ENCODE measurements around the gene NPLOC4. TPM values are rescaled to one million over a fixed set of nuclear protein-coding genes. Genes with fewer than 3 reads are reported as not detected.

NPLOC4 gene
- total and polyA plus RNA-seq, 2 of the 13 experiments (the other 11 are each of a cell fraction or from before 2014, with no cell fraction given) = 57.0 to 97.0 TPM

- TF ChIP-seq ZNF124 (CRISPR knock-in tag; IDR thresholded peaks at IDR 0.05) (0 out of 2 replicates have a peak, but pooled peaks have one; percentile 26), ZFAT (CRISPR knock-in tag; conservative IDR thresholded peaks at IDR 0.05) (no peak), BRCA1 (CRISPR knock-in tag; IDR thresholded peaks at IDR 0.05) (peak; percentile 55; the same call in 1 of the 2 replicates), GPN1 (CRISPR knock-in tag; IDR thresholded peaks at IDR 0.05; ENCODE audit: borderline replicate concordance) (peak; percentile 90; the same call in 1 of the 2 replicates), SPEN (CRISPR knock-in tag; IDR thresholded peaks at IDR 0.05; ENCODE audit: low read depth) (peak; percentile 95), HES4 (CRISPR knock-in tag; IDR thresholded peaks at IDR 0.05; ENCODE audit: borderline replicate concordance) (peak; percentile 88; the same call in 1 of the 2 replicates), MAFF (IDR thresholded peaks at IDR 0.05; ENCODE audit: low read depth, low read length) (no peak), MTA1 (CRISPR knock-in tag; IDR thresholded peaks at IDR 0.05; ENCODE audit: borderline replicate concordance) (0 out of 2 replicates have a peak, but pooled peaks have one; percentile 53), MTF1 (CRISPR knock-in tag; IDR thresholded peaks at IDR 0.05) (peak; percentile 89), ZNF446 (CRISPR knock-in tag; IDR thresholded peaks at IDR 0.05) (peak; percentile 96), FLYWCH1 (CRISPR knock-in tag; IDR thresholded peaks at IDR 0.05) (no peak), KDM4B (CRISPR knock-in tag; IDR thresholded peaks at IDR 0.05) (peak; percentile 77; the same call in 1 of the 2 replicates), FOXJ3 (CRISPR knock-in tag; IDR thresholded peaks at IDR 0.05; ENCODE audit: borderline replicate concordance) (no peak), KLF9 (CRISPR knock-in tag; IDR thresholded peaks at IDR 0.05; ENCODE audit: low read depth) (0 out of 2 replicates have a peak, but pooled peaks have one; percentile 37), MEIS1 (CRISPR knock-in tag; IDR thresholded peaks at IDR 0.05; ENCODE audit: borderline replicate concordance) (no peak; the same call in 1 of the 2 replicates), ZNF772 (CRISPR knock-in tag; IDR thresholded peaks at IDR 0.05) (peak; percentile 55), ATF4 (CRISPR knock-in tag; IDR thresholded peaks at IDR 0.05) (peak in 1 of 2 experiments; percentile 57; a peak in 1 of 4 replicates), ARID2 (CRISPR knock-in tag; IDR thresholded peaks at IDR 0.05; ENCODE audit: borderline replicate concordance) (0 out of 2 replicates have a peak, but pooled peaks have one; percentile 16), TEF (CRISPR knock-in tag; IDR thresholded peaks at IDR 0.05) (peak; percentile 55), ZBTB8A (CRISPR knock-in tag; IDR thresholded peaks at IDR 0.05; ENCODE audit: borderline replicate concordance, low read depth) (0 out of 2 replicates have a peak, but pooled peaks have one; percentile 35)
- TF ChIP-seq, protein P1, sequence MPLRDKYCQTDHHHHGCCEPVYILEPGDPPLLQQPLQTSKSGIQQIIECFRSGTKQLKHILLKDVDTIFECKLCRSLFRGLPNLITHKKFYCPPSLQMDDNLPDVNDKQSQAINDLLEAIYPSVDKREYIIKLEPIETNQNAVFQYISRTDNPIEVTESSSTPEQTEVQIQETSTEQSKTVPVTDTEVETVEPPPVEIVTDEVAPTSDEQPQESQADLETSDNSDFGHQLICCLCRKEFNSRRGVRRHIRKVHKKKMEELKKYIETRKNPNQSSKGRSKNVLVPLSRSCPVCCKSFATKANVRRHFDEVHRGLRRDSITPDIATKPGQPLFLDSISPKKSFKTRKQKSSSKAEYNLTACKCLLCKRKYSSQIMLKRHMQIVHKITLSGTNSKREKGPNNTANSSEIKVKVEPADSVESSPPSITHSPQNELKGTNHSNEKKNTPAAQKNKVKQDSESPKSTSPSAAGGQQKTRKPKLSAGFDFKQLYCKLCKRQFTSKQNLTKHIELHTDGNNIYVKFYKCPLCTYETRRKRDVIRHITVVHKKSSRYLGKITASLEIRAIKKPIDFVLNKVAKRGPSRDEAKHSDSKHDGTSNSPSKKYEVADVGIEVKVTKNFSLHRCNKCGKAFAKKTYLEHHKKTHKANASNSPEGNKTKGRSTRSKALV (CRISPR knock-in tag; IDR thresholded peaks at IDR 0.05) = peak; percentile 53
- TF ChIP-seq, protein P2, sequence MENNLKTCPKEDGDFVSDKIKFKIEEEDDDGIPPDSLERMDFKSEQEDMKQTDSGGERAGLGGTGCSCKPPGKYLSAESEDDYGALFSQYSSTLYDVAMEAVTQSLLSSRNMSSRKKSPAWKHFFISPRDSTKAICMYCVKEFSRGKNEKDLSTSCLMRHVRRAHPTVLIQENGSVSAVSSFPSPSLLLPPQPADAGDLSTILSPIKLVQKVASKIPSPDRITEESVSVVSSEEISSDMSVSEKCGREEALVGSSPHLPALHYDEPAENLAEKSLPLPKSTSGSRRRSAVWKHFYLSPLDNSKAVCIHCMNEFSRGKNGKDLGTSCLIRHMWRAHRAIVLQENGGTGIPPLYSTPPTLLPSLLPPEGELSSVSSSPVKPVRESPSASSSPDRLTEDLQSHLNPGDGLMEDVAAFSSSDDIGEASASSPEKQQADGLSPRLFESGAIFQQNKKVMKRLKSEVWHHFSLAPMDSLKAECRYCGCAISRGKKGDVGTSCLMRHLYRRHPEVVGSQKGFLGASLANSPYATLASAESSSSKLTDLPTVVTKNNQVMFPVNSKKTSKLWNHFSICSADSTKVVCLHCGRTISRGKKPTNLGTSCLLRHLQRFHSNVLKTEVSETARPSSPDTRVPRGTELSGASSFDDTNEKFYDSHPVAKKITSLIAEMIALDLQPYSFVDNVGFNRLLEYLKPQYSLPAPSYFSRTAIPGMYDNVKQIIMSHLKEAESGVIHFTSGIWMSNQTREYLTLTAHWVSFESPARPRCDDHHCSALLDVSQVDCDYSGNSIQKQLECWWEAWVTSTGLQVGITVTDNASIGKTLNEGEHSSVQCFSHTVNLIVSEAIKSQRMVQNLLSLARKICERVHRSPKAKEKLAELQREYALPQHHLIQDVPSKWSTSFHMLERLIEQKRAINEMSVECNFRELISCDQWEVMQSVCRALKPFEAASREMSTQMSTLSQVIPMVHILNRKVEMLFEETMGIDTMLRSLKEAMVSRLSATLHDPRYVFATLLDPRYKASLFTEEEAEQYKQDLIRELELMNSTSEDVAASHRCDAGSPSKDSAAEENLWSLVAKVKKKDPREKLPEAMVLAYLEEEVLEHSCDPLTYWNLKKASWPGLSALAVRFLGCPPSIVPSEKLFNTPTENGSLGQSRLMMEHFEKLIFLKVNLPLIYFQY (CRISPR knock-in tag; IDR thresholded peaks at IDR 0.05; ENCODE audit: borderline replicate concordance) = peak; percentile 66; the same call in 1 of the 2 replicates
Measured at GRCh38 chr17:81666342-81667191, 29.7 kb upstream of the NPLOC4 start, which contains the start of the genes CCDC137 and OXLD1 (continued).

All from HepG2 (cell line).